ENCODE data around the gene NPM3. TPM values are rescaled to one million over a fixed set of nuclear protein-coding genes. Genes with fewer than 3 reads are reported as not detected.
"Not testable (repeated sequence)": the region's sequence is repeated elsewhere in the genome, so short reads cannot be mapped to it uniquely, and the experiment has no call there.

NPM3 gene
- total RNA-seq, 1 donor from 2014 or later = 5.8 TPM

DNA sequence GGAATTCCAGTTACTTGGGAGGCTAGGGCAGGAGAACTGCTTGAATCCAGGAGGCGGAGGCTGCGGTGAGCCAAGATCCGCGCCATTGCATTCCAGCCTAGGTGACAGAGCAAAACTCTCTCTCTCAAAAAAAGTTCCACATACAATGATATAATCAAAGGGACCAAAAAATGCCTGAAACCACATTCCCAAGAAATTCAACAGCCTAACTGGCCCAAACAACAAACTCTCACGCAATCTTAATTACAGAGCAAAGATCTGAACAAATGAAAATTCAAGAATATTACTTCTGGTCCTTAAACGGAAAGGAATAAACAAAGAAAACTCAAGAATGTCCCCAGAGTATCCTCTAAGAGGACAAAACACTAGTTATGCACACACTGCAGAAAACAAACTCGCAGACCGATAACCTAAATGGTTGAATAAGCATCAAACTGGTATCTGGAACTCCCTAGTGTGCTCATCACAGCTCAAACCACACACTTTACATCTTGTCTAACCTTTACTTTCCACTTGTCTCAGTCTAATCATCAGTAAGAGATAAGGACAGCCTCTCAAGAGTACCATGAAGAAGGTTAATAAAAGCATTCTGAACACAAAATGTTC, 31.3 kb upstream of the NPM3 start:
- intact Hi-C loops (cut with DNase I) = no loop called here
- ATAC-seq (ENCODE audit: poor library complexity) (no peak), DNase-seq (no peak)

DNA sequence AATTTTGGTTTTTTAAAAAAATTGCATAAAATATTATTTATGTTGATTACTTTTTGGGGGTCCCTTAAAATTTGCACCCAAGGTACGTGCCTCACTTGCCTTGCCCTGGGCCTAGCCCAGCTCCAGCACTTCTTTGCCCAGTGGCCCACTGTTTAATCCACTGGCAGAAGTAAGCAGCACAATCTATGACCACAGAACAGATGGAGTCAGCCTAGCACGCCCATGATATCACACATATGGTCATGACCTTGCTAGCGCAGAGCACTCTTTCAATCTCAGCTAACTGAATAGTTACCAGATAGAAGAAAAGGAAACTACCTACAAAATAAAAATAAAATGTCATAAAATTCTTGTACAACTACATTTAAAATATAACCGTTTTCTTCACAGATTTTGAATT, 29.4 kb upstream of the NPM3 start:
- ATAC-seq (ENCODE audit: poor library complexity) (peak; percentile 21), DNase-seq (no peak)
- intact Hi-C loops (cut with DNase I) = no loop called here

DNA sequence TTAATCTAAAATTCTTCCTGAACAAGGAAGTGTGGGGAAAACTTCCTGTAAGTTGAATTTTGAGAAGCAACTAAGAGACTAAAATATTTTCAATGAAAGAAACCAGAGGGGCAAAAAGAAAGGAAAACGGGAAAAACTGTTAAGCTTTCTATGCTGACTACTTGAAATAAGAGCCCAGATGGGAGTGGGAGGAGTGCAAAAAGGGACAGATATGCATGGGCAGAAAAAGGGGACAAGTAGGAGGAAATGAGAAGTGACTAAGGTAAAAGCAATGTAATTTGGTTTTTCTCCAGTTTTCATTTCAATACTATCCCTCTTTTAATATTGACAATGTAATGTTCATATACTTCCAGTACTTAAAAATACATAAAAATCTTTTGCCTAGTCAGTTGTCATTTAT, 23.9 kb upstream of the NPM3 start:
- intact Hi-C loops (cut with DNase I) = no loop called here
- DNase-seq (no peak), ATAC-seq (ENCODE audit: poor library complexity) (no peak)

DNA sequence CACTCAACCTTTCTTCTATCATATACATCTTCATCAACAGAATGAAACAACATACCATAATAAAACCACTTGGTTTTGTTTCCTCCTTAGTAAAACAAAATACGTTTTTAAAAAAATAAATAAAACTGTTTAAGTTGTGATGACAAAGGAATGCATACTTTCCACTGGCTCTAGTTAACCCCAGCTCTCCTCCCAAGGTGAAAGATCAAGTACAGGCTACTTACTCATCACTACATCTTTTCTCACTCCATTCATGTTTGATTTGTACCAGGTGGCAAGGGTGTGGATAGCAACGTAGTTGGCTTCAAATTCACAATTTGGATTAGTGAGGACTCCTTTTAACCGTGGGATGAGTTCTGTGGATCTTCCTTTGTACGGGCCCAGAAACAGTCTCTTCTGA, 20.3 kb upstream of the NPM3 start:
- ATAC-seq (ENCODE audit: poor library complexity) = no peak
- no peak for DNase-seq
- intact Hi-C loops (cut with DNase I) = no loop called here

DNA sequence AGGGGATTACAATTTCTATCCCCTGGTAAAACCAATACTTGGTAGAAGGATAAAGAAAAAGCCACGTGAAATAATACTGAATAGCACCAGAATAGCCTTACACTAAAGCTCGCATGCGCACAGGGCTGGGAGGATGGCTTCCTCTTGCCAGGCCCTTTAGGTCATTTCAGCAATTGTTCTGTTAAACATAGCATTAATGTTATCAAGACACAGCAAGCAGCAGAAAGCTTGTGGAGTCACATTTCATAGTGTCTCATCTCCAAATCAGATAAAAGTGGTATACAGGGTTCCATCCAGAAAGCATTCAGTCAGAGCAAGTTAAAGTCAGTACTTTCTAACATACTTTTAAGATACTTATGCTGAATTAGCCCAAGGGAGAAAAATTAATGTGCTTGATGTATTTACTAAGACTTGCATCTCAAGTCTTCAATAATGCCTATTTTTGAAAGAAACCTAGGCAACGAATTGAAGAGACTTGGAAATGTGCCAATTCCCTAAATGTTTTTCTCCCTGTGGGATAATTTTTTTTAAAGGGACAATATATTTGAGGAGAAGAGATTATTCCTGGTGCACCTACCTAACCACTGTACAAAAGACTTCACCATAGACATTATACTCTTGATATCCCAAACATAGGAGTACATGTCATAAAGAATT, 14.3 kb upstream of the NPM3 start:
- no peak for DNase-seq
- intact Hi-C loops (cut with DNase I) = no loop called here
- no peak for ATAC-seq (ENCODE audit: poor library complexity)

DNA sequence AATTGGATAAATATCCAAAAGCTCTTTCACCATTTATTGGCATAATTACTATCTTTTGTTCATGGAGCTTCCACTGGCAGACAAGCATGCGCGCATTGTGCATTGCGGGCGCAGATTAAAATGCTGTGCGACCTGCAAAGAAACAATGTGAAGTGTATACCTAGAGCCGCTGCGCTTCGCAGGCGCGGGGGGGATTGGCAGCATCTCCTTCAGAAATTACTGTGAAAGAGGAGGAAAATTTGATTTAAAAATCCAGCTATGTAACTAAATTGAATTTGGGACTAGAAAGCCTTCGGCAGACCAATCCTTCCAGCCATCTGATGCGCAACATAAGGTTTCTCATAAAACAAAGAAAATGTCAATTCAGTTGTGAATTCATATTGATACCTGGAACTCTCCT, 10.3 kb upstream of the NPM3 start:
- DNase-seq (no peak), ATAC-seq (ENCODE audit: poor library complexity) (no peak)
- intact Hi-C loops (cut with DNase I) = no loop called here

DNA sequence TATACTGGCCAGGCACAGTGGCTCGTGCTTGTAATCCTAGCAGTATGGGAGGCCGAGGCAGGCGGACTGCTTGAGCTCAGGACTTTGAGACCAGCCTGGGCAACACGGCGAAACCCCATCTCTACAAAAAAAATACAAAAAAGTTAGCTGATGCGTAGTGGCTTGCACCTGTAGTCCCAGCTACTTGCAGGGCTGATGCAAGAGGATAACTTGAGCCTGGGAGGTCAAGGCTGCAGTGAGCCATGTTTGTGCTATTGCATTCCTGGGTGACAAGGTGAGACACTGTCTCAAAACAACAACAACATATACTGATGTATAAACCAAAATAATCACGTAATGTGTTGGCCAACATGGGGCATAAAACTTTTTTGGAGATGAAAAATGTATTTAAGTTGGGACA, 6.4 kb upstream of the NPM3 start:
- DNase-seq (no peak), ATAC-seq (ENCODE audit: poor library complexity) (no peak)
- intact Hi-C loops (cut with DNase I) = no loop called here

DNA sequence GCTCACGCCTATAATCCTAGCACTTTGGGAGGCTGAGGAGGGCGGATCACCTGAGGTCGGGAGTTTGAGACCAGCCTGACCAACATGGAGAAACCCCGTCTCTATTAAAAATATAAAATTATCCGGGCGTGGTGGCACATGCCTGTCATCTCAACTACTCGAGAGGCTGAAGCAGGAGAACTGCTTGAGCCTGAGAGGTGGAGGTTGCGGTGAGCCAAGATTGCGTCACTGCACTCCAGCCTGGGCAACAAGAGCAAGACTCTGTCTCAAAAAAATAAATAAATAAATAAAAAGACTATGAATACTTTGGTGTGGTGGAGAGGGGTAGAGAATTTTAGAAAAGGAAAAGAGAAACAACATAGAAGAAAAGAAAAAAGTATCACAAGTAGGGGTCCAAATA, 6.0 kb upstream of the NPM3 start:
- DNase-seq; intact Hi-C loops (cut with DNase I); ATAC-seq (ENCODE audit: poor library complexity): not testable (repeated sequence)

DNA sequence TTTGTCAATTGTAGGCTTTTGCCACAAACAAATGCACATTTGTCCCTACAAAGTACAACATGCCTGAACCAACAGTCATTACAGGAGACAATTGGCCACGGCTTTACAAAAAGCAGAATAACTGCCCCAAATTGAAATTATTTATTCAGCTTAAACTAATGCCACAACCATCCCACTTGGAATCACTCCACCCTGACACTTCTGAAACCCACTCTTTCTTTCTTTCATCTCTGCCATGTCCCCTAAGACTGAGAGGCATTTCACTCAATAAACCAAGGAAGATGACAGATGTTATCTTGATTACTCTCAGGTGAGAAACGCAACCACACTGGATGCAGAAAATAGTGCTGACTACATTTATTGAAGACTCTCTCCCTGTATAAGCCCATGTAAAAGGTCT, 2.6 kb upstream of the NPM3 start:
- intact Hi-C loops (cut with DNase I) = no loop called here
- DNase-seq = no peak

DNA sequence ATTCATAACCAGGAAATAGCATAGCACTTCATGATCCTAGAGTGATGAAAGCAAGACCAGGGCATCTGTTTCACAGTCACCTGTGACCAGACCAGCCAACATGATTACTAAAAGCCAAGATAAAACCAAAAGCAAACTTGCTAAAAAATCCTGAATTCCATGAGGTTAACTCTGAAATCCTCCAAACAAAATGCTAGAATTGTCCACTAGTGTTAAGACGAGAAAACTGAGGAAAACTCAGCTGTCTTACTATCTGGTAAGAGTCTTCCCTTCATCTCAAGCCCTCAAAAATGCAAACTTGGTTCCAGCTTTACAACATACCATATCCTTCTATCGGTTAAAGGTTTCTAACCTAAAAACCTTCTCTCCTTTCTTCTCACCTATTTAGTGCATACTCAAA, 1.3 kb upstream of the NPM3 start:
- ATAC-seq (ENCODE audit: poor library complexity) = no peak
- no peak for DNase-seq
- intact Hi-C loops (cut with DNase I) = no loop called here

More for the DNA sequence above, 2.6 kb upstream of the NPM3 start:
- no peak for ATAC-seq (ENCODE audit: poor library complexity)

DNA sequence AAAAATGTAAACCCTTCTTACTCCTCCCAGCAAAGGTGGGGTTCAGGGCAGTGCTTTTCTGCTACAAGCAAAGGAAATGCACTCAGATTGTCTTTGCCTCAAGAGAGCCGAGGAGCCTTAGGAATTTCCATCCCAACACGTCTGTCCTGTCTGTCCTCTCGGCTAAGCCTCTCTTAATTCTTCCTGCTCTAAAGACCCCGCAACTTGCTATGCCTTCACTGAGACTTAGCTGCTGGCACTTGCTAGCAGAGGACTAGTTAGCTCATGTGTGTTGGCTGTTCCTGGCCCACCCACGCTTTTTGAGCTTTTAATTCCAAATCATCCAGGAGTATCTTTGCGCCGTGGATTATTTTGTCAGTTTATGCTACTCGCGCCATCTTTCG, 481 bp upstream of the NPM3 start:
- DNase-seq (no peak), ATAC-seq (ENCODE audit: poor library complexity) (no peak)
- intact Hi-C loops (cut with DNase I) = no loop called here

DNA sequence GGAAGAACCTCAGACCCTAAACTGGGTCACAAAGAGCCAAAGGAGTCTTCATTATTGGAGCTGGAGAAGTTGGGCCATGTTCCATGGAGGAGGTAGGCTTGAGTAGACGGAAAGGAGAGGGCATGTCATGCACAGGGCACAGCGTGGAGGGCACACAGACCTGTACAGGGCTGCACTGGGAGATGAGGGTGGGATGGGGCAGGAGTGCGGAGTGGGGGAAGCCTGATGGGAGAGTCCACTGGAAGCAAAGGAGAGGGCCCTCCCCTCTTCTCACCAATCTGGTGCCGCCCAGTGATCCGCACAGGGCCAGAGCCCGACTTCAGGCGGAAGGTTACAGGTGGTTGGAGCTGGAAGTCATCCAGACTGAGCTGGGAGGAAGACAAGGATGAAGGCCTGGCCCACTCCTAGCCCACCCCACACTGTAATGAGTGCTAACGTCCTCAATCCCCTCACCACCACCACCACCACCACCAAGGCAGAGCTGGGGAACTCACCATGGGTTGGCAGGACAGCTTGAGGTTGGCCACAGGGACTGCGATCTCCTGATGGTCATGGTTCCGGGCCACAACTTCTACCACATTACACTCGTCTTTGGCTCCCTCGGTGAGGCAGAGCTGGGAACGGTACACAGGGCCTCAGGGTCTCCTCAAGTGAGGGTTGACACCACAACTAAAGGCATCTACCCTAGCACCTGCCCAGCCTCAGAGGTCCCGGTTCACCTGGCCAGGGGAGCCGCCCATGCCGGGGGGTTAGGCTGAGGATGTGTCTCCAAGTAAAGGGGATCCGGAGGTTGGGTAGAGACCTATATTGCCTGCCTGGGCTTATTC, 1.0 kb downstream of the NPM3 start:
- ATAC-seq (ENCODE audit: poor library complexity) = no peak
- intact Hi-C loops (cut with DNase I) = loop anchor here (2.0 kb wide), 1 partner anchor 179 kb away; no protein-coding TSS in a partner anchor

DNA sequence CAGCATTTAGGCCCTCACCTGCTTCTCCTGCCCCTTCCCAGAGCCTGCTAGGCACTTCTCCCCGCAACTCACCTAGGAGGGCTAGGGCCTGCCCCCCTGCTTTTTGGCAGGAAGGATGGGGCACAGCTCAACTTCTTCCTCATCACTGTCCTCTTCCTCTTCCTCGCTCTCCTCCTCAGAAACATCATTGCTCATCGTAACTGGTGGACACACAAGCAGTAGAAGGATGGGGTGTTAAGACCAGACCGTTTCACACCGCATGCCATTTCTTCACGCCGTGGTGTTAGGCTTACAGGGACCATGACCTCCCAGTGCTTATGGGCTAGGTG, 1.6 kb downstream of the NPM3 start:
- intact Hi-C loops (cut with DNase I) = loop anchor here (2.0 kb wide), 1 partner anchor 179 kb away; no protein-coding TSS in a partner anchor
- DNase-seq (no peak), ATAC-seq (ENCODE audit: poor library complexity) (no peak)

More for the DNA sequence above, 1.0 kb downstream of the NPM3 start:
- DNase-seq = no peak

DNA sequence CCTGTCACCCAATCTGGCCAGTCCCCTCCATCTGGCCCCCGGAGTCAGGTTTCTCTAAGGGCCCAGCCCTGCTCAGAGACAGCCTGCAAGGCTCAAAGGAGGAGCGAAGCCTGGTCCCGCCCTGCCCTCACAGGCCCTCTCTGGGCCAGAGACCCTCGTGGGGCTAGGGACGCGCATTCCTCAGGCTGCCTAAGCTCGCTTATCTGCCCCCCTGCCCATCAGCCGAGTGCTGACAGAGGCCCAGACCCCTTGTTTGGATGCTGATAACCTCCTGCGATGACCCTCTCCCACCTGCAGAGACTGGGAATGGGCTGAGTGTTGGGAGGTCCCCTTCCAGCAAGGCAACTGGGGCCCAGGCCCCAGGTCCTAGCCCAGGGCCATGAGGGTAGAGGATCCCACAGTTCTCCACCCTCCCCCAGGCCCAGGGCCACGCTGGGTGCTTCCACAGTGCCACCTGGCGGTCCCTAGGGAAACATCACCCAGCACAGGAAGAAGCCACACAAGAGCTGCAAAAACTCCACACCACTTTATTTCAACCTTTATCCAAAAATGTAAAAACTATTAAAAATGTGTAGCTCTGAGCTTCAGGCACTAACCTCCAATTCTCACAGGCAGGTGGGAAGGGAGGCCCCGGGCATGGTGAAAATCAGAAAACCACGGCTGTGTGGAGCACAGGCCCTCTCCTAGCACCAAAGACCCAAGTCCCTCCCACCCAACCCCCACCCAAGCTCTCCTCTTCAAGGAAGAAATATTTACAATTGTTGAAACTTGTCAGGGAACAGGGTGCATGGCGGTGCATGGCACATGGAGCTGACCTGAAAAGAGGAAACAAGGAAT, 2.2 kb downstream of the NPM3 start:
- peak; percentile 67 for DNase-seq
- peak; percentile 63 for ATAC-seq (ENCODE audit: poor library complexity)
- intact Hi-C loops (cut with DNase I) = loop anchor here (2.0 kb wide), 1 partner anchor 178 kb away; no protein-coding TSS in a partner anchor

DNA sequence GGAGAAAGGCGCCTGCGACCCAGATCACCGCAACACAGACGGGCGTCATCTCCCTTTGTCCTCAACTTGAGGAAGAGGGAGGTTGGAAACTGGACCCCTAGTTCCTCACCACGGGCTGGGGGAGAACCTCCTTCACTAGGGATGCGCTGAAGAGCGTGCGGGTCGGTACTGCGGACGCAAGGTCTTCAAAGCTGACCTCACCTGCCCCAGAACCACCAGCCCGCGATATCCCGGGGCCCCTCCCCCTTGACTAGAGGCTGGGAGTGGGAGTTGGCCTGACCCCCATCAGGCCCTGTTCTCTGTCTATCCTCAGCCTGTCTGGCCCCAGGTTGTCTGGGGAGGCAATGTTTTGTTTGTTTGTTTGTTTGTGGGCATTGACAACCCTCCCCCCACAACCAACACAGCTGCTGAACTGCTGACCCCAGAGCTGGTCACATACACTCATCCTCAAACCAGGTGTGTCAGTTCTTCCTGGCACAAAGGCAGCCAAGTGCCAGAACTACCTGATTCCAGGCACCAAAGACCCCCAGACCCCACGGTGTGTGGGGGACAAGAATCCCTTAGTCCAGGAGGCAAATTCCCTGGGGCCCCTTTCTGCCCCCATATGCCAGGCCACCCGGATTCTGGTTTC, 2.9 kb downstream of the NPM3 start:
- ATAC-seq (ENCODE audit: poor library complexity) = no peak
- no peak for DNase-seq
- intact Hi-C loops (cut with DNase I) = loop anchor here (2.0 kb wide), 1 partner anchor 178 kb away; no protein-coding TSS in a partner anchor

DNA sequence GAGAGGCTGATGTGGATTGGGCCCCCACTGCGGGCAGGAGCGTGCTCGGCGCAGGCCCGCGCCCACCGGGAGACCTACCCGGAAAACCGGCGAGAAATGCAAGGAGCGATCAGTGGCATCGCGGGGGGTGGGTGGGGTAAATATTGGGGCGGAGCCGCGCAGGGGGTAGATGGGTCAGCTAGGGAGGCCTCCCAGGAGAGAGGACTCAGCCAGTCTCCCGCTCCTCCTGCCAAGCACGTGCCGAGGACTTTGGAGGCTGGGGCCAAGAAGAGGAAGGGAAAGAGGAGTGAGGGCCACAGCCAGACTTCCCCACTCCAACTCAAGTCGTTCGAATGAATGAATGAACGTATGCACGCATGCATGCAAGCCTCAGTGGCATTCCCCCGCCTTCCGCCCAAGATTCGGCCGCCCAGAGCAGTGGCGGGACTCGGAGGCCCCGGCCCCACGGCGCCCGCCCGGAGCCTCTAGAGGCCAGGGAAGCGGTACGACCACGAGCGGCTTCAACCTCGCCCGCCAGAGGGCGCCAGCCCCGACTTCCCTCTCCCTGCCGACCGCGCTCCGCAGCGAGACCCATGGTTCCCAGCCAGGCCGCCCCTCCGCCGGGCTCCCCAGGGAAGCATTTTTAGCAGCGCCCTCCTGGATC, 3.6 kb downstream of the NPM3 start:
- ATAC-seq (ENCODE audit: poor library complexity) (peak; percentile 81), DNase-seq (peak; percentile 89)
- intact Hi-C loops (cut with DNase I) = loop anchor here (2.0 kb wide), 1 partner anchor 177 kb away; no protein-coding TSS in a partner anchor

DNA sequence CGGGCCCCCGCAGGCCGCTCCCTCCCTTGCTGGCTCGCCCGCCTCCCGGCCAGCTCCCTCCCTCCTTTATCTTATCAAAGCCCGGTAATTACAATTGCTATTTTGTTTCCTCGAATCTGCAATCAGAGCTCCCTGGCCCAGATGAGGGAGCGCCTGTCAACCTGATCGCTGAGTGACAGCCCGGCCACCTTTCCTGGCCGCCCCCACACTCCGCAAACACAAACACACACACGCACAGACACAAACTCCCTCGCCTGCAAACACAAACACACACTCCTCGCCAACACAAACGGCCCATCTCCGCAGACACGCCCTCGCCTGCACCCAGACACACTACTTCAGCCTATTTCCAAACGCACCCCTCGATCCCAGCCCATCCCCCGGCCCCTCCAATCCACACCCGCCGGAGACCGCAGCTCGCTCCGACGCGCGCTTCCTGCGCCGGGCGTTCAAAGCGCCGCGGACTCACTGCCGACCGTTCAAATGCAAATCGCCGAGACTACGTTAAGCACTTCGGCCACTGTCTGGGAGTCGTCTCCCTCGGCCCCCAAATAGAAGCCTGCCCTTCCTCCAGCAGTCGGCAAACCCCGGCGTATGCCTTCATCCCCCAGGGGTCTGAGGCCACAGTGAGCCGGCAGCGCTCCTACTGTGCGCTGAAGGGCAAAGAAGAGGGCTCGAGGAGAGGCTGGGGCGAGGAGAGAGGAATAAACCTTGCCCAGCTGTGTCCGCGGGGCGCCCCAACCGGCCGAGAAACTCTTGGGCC, 4.3 kb downstream of the NPM3 start:
- intact Hi-C loops (cut with DNase I) = no loop called here
- DNase-seq (no peak), ATAC-seq (ENCODE audit: poor library complexity) (peak; percentile 28)

Data from Right ventricle myocardium superior (tissue), 1 donor.